SW 1271 (cell line): Measurements from ENCODE around the gene SOX2.

Experiments used
- DNase-seq, 2 experiments: peaks; one replicate each; lab custom pipeline; 2025; lab: John Stamatoyannopoulos, UW

Gene SOX2

GRCh38 chr3:181704421-181705085 is 7.2 kb upstream of the SOX2 start:
- no peak for DNase-seq

GRCh38 chr3:181705086-181705480 is 6.6 kb upstream of the SOX2 start:
- DNase-seq, result no peak

- DNase-seq, result no peak
Observed at GRCh38 chr3:181707980-181708379, 3.7 kb upstream of the SOX2 start.

GRCh38 chr3:181709537-181710279 is 2.0 kb upstream of the SOX2 start:
- peak in 1 of 2 experiments; percentile 58 for DNase-seq

GRCh38 chr3:181710345-181711291 is 1.1 kb upstream of the SOX2 start:
- no peak for DNase-seq

- no peak for DNase-seq
Observed at GRCh38 chr3:181712226-181712552, 464 bp downstream of the SOX2 start.

- DNase-seq, result no peak
Observed at GRCh38 chr3:181712553-181713279, 991 bp downstream of the SOX2 start.

- DNase-seq, result no peak
Observed at GRCh38 chr3:181713280-181713647, 1.5 kb downstream of the SOX2 start.

- no peak for DNase-seq
Observed at GRCh38 chr3:181713676-181714612, 2.2 kb downstream of the SOX2 start.

GRCh38 chr3:181715571-181716340 is 4.0 kb downstream of the SOX2 start:
- no peak for DNase-seq

GRCh38 chr3:181716966-181717365 is 5.2 kb downstream of the SOX2 start:
- no peak for DNase-seq

GRCh38 chr3:181717549-181718171 is 5.9 kb downstream of the SOX2 start:
- DNase-seq, result no peak

- DNase-seq, result no peak
Observed at GRCh38 chr3:181718369-181718768, 6.6 kb downstream of the SOX2 start.

- DNase-seq, result no peak
Observed at GRCh38 chr3:181718987-181719911, 7.5 kb downstream of the SOX2 start.

- DNase-seq, result no peak
Observed at GRCh38 chr3:181719991-181720680, 8.4 kb downstream of the SOX2 start.

- DNase-seq, result no peak
Observed at GRCh38 chr3:181721046-181721875, 9.5 kb downstream of the SOX2 start.

GRCh38 chr3:181722156-181722555 is 10.4 kb downstream of the SOX2 start:
- no peak for DNase-seq
